Measurements from ENCODE around the gene EPAS1.

GRCh38 chr2:46435796-46436360 lies 138.7 kb downstream of the EPAS1 start:
- TF ChIP-seq SIN3A (IDR thresholded peaks at IDR 0.05; ENCODE audit: borderline replicate concordance, insufficient read depth, low read depth, low read length) = no peak
- no peak for TF ChIP-seq CTCF (IDR thresholded peaks at IDR 0.05)

All from Panc1 (cell line).